ENCODE results near the gene ADCY4. TPM values are rescaled to one million over a fixed set of nuclear protein-coding genes. Genes with fewer than 3 reads are reported as not detected.

ADCY4 gene
- total and polyA plus RNA-seq, 10 of the 15 experiments (the other 5 are each of a cell fraction or from before 2014, with no cell fraction given), result 0.05 to 0.87 (median 0.21) TPM; not detected in 1

DNA sequence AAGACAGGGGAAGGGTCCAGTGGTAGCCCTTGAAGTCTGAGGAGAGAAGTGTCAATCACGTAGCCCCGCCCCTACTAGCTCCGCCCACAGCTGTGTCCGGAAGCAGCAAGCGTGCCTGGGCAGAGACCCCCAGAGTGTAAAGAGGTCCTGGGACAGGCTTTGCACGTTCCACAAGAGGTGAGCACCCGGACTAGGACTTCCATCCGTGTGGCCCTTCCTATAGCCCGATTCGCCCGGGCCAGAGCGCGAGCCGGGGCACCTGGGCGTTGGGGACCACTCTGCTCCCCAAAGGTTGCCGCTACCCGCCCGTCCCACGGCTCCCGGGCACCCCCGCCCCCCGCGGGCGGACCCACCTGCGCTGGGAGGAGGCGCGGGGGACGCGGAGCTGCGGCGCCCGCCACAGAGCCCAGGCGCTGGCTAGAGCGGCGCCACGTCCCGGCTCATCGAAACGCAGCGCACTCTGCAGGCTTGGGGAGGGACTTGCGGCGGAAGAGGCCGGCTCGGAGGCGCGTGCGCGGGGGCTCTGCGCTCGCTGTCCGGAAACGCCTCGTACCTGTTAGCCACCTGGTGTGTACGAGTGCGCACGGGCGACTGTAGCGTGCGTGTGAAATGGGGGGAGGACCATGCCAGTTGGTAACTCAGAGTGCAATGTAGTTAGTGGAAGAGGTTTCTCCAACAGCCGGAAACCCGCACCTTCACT lies 63.6 kb downstream of the ADCY4 start, which contains the start of gene RABGGTA (continued):
- TF ChIP-seq, protein P1, sequence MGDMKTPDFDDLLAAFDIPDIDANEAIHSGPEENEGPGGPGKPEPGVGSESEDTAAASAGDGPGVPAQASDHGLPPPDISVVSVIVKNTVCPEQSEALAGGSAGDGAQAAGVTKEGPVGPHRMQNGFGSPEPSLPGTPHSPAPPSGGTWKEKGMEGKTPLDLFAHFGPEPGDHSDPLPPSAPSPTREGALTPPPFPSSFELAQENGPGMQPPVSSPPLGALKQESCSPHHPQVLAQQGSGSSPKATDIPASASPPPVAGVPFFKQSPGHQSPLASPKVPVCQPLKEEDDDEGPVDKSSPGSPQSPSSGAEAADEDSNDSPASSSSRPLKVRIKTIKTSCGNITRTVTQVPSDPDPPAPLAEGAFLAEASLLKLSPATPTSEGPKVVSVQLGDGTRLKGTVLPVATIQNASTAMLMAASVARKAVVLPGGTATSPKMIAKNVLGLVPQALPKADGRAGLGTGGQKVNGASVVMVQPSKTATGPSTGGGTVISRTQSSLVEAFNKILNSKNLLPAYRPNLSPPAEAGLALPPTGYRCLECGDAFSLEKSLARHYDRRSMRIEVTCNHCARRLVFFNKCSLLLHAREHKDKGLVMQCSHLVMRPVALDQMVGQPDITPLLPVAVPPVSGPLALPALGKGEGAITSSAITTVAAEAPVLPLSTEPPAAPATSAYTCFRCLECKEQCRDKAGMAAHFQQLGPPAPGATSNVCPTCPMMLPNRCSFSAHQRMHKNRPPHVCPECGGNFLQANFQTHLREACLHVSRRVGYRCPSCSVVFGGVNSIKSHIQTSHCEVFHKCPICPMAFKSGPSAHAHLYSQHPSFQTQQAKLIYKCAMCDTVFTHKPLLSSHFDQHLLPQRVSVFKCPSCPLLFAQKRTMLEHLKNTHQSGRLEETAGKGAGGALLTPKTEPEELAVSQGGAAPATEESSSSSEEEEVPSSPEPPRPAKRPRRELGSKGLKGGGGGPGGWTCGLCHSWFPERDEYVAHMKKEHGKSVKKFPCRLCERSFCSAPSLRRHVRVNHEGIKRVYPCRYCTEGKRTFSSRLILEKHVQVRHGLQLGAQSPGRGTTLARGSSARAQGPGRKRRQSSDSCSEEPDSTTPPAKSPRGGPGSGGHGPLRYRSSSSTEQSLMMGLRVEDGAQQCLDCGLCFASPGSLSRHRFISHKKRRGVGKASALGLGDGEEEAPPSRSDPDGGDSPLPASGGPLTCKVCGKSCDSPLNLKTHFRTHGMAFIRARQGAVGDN (IDR thresholded peaks at IDR 0.05), result peak; percentile 98
- TF ChIP-seq ZSCAN29 (IDR thresholded peaks at IDR 0.05), result peak; percentile 54; the same call in 1 of the 2 replicates
- TF ChIP-seq, protein P2, sequence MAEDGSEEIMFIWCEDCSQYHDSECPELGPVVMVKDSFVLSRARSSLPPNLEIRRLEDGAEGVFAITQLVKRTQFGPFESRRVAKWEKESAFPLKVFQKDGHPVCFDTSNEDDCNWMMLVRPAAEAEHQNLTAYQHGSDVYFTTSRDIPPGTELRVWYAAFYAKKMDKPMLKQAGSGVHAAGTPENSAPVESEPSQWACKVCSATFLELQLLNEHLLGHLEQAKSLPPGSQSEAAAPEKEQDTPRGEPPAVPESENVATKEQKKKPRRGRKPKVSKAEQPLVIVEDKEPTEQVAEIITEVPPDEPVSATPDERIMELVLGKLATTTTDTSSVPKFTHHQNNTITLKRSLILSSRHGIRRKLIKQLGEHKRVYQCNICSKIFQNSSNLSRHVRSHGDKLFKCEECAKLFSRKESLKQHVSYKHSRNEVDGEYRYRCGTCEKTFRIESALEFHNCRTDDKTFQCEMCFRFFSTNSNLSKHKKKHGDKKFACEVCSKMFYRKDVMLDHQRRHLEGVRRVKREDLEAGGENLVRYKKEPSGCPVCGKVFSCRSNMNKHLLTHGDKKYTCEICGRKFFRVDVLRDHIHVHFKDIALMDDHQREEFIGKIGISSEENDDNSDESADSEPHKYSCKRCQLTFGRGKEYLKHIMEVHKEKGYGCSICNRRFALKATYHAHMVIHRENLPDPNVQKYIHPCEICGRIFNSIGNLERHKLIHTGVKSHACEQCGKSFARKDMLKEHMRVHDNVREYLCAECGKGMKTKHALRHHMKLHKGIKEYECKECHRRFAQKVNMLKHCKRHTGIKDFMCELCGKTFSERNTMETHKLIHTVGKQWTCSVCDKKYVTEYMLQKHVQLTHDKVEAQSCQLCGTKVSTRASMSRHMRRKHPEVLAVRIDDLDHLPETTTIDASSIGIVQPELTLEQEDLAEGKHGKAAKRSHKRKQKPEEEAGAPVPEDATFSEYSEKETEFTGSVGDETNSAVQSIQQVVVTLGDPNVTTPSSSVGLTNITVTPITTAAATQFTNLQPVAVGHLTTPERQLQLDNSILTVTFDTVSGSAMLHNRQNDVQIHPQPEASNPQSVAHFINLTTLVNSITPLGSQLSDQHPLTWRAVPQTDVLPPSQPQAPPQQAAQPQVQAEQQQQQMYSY (CRISPR knock-in tag; IDR thresholded peaks at IDR 0.05), result no peak
- TF ChIP-seq MTA3 (IDR thresholded peaks at IDR 0.05; ENCODE audit: borderline replicate concordance, low read length), result no peak
- TF ChIP-seq CBFB (IDR thresholded peaks at IDR 0.05; ENCODE audit: low read depth), result no peak
- TF ChIP-seq ZNF24 (IDR thresholded peaks at IDR 0.05), result peak; percentile 82
- no peak for TF ChIP-seq RBBP5 (conservative IDR thresholded peaks at IDR 0.05)
- TF ChIP-seq SMC3 (IDR thresholded peaks at IDR 0.05; ENCODE audit: borderline replicate concordance, low read length), result no peak; the same call in 1 of the 2 replicates
- TF ChIP-seq SP1 (IDR thresholded peaks at IDR 0.05; ENCODE audit: low read depth, low read length), result peak; percentile 53
- TF ChIP-seq CBX5 (IDR thresholded peaks at IDR 0.05; ENCODE audit: low read depth), result 0 out of 2 replicates have a peak, but pooled peaks have one; percentile 49
- 0 out of 2 replicates have a peak, but pooled peaks have one; percentile 7 for TF ChIP-seq IRF4 (IDR thresholded peaks at IDR 0.05; ENCODE audit: low read depth, low read length)
- peak; percentile 83; the same call in 1 of the 2 replicates for TF ChIP-seq CHD1 (IDR thresholded peaks at IDR 0.05; ENCODE audit: low read depth, low read length)
- TF ChIP-seq, protein P3, sequence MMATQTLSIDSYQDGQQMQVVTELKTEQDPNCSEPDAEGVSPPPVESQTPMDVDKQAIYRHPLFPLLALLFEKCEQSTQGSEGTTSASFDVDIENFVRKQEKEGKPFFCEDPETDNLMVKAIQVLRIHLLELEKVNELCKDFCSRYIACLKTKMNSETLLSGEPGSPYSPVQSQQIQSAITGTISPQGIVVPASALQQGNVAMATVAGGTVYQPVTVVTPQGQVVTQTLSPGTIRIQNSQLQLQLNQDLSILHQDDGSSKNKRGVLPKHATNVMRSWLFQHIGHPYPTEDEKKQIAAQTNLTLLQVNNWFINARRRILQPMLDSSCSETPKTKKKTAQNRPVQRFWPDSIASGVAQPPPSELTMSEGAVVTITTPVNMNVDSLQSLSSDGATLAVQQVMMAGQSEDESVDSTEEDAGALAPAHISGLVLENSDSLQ (IDR thresholded peaks at IDR 0.05), result peak; percentile 98
- TF ChIP-seq, protein P4, sequence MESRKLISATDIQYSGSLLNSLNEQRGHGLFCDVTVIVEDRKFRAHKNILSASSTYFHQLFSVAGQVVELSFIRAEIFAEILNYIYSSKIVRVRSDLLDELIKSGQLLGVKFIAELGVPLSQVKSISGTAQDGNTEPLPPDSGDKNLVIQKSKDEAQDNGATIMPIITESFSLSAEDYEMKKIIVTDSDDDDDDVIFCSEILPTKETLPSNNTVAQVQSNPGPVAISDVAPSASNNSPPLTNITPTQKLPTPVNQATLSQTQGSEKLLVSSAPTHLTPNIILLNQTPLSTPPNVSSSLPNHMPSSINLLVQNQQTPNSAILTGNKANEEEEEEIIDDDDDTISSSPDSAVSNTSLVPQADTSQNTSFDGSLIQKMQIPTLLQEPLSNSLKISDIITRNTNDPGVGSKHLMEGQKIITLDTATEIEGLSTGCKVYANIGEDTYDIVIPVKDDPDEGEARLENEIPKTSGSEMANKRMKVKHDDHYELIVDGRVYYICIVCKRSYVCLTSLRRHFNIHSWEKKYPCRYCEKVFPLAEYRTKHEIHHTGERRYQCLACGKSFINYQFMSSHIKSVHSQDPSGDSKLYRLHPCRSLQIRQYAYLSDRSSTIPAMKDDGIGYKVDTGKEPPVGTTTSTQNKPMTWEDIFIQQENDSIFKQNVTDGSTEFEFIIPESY (IDR thresholded peaks at IDR 0.05), result no peak
- TF ChIP-seq, protein P5, sequence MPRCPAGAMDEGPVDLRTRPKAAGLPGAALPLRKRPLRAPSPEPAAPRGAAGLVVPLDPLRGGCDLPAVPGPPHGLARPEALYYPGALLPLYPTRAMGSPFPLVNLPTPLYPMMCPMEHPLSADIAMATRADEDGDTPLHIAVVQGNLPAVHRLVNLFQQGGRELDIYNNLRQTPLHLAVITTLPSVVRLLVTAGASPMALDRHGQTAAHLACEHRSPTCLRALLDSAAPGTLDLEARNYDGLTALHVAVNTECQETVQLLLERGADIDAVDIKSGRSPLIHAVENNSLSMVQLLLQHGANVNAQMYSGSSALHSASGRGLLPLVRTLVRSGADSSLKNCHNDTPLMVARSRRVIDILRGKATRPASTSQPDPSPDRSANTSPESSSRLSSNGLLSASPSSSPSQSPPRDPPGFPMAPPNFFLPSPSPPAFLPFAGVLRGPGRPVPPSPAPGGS (IDR thresholded peaks at IDR 0.05; ENCODE audit: borderline replicate concordance, insufficient read depth, low read depth, low read length, poor library complexity, severe bottlenecking), result peak; percentile 85
- no peak for TF ChIP-seq BMI1 (IDR thresholded peaks at IDR 0.05; ENCODE audit: borderline replicate concordance)
- TF ChIP-seq MYC (IDR thresholded peaks at IDR 0.05; ENCODE audit: insufficient read depth, insufficient read length, insufficient replicate concordance, low read length, severe bottlenecking), result peak; percentile 86
